Sigmoid colon (tissue), 7 donors: ENCODE data around the gene CREB3L2. TPM values are rescaled to one million over a fixed set of nuclear protein-coding genes. Genes with fewer than 3 reads are reported as not detected.
"Not testable (repeated sequence)": the region's sequence is repeated elsewhere in the genome, so short reads cannot be mapped to it uniquely, and the experiment has no call there.

Experiments used
- DNase-seq: peaks from one replicate; pipeline ENCODE4 v3.0.0-alpha.2; 2019
- H3K27ac ChIP-seq, 4 donors: fragments of 200-600 bp; sonication (generic); one replicate each; pipeline ENCODE4 v1.5.1; 2016 to 2019; ENCODE audit warnings: mild to moderate bottlenecking in 1 of 4
- H3K27me3 ChIP-seq, 3 donors: fragments of 200-600 bp; sonication (generic); one replicate each; pipeline ENCODE4 v1.5.1; 2019; ENCODE audit warnings: mild to moderate bottlenecking in 1 of 3
- H3K36me3 ChIP-seq, 4 donors: fragments of 200-600 bp; sonication (generic); one replicate each; pipeline ENCODE4 v1.5.1; 2016 to 2019
- H3K4me1 ChIP-seq, 4 donors: fragments of 200-600 bp; sonication (generic); one replicate each; pipeline ENCODE4 v1.5.1; 2017 to 2019
- H3K4me3 ChIP-seq, 4 donors: fragments of 200-600 bp; sonication (generic); one replicate each; pipeline ENCODE4 v1.5.1; 2017 to 2019; ENCODE audit warnings: mild to moderate bottlenecking in 2 of 4, moderate library complexity in 1 of 4
- H3K9me3 ChIP-seq, 4 donors: fragments of 200-600 bp in 3 of 4; sonication (generic) in 3 of 4; one replicate each; pipeline versions ENCODE4 v1.5.1 to v1.6.1; 2013 to 2019
- CTCF ChIP-seq, 4 experiments: fragments of 450-650 bp in 3 of 4; fragments of 200-600 bp in 1 of 4; IDR thresholded peaks; one replicate each; pipeline ENCODE4 v1.5.1; 2016 to 2019; ENCODE audit warnings: antibody characterized with exemption in 4 of 4, mild to moderate bottlenecking in 3 of 4, moderate library complexity in 2 of 4
- EP300 ChIP-seq, 4 donors: sonication (generic); formaldehyde crosslinking; IDR thresholded peaks; one replicate each; pipeline ENCODE4 v1.6.1; 2017; ENCODE audit warnings: antibody characterized with exemption in 4 of 4
- POLR2A ChIP-seq, 2 donors: fragments of 450-650 bp; IDR thresholded peaks; one replicate each; pipeline ENCODE4 v1.6.1; 2016; ENCODE audit warnings: antibody characterized with exemption in 2 of 2, mild to moderate bottlenecking in 2 of 2, moderate library complexity in 2 of 2
- POLR2AphosphoS5 ChIP-seq, 4 donors: sonication (generic); formaldehyde crosslinking; IDR thresholded peaks; one replicate each; pipeline ENCODE4 v1.6.1; 2017; ENCODE audit warnings: antibody characterized with exemption in 4 of 4
- WGBS, 2 donors: extraction: QIAGEN DNeasy Blood & Tissue Kit; methylation state at CpG; one replicate each; pipeline ENCODE4 v1.1.7; 2013; 5-methylcytosine and 5-hydroxymethylcytosine counted together
- intact Hi-C: fragments of 100-400 bp; cut with DNase I; formaldehyde crosslinking; loops from one replicate; pipeline ENCODE4 v1.15.1; 2023
- polyA plus RNA-seq, 3 donors: library from polyadenylated mRNA; stranded (reverse); fragments of 200-250 nt; gene quantifications; one replicate each; pipeline ENCODE4 v1.2.3, GENCODE V29; 2013
- total RNA-seq, 4 donors: library from RNA; depleted of rRNA; stranded (reverse); fragments of >200 nt; gene quantifications; one replicate each; pipeline ENCODE4 v1.1.0, GENCODE V29; 2016
- donor health status: healthy with polysubstance abuse.
- donor health status: Bipolar disorder and iron deficiency.
- donor health status: healthy.

The CREB3L2 gene
- total and polyA plus RNA-seq, 7 donors, result 3.0 to 41.3 (median 26.0) TPM

GRCh38 chr7:137985897-137986251, 16.0 kb downstream of the CREB3L2 start:
- no peak for DNase-seq
- intact Hi-C loops, result no loop called here
- H3K27me3 ChIP-seq, result no peaks in the 10 kb centered on the region
- no peak overlapping the region for H3K4me3 ChIP-seq
- no peaks in the 10 kb centered on the region for H3K9me3 ChIP-seq
- WGBS, 2 donors, result 81 to 97% methylated on average over 3 of the region's 3 CpGs
- H3K36me3 ChIP-seq, result no peaks in the 10 kb centered on the region
- peaks cover 0 to 99% (median 98%) of the 10 kb centered on the region in 4 donors for H3K4me1 ChIP-seq
- peak overlapping the region; percentile 68 to 99 (median 86) for H3K27ac ChIP-seq
- TF ChIP-seq EP300 (IDR thresholded peaks at IDR 0.05), result no peak
- no peak for TF ChIP-seq POLR2AphosphoS5 (IDR thresholded peaks at IDR 0.05)
- no peak for TF ChIP-seq CTCF (IDR thresholded peaks at IDR 0.05)
- no peak for TF ChIP-seq POLR2A (IDR thresholded peaks at IDR 0.05)

- Histone ChIP-seq H3K4me3 (no peak overlapping the region), H3K36me3 (no peaks in the 10 kb centered on the region), H3K4me1 (peaks cover 0 to 99% (median 98%) of the 10 kb centered on the region in 4 donors), H3K27me3 (no peaks in the 10 kb centered on the region), H3K27ac (peak overlapping the region in 3 of 4 donors; percentile 33 to 99 (median 92)), H3K9me3 (no peaks in the 10 kb centered on the region)
- intact Hi-C loops, result no loop called here
- no peak for DNase-seq
- 78 to 91% methylated on average over 8 of the region's 8 CpGs for WGBS, 2 donors
- TF ChIP-seq POLR2A (IDR thresholded peaks at IDR 0.05) (no peak), EP300 (IDR thresholded peaks at IDR 0.05) (no peak), POLR2AphosphoS5 (IDR thresholded peaks at IDR 0.05) (no peak), CTCF (IDR thresholded peaks at IDR 0.05) (no peak)
Observed at GRCh38 chr7:137985253-137985896, 16.5 kb downstream of the CREB3L2 start.

- Histone ChIP-seq H3K4me1 (peaks cover 0 to 97% (median 96%) of the 10 kb centered on the region in 4 donors), H3K27ac (peak overlapping the region; percentile 33 to 99 (median 63)), H3K27me3 (no peaks in the 10 kb centered on the region), H3K4me3 (no peak overlapping the region), H3K36me3 (no peaks in the 10 kb centered on the region), H3K9me3 (no peaks in the 10 kb centered on the region)
- TF ChIP-seq POLR2A (IDR thresholded peaks at IDR 0.05) (no peak), CTCF (IDR thresholded peaks at IDR 0.05) (no peak), POLR2AphosphoS5 (IDR thresholded peaks at IDR 0.05) (no peak), EP300 (IDR thresholded peaks at IDR 0.05) (no peak)
- intact Hi-C loops, result no loop called here
- 85 to 89% methylated on average over 11 of the region's 11 CpGs for WGBS, 2 donors
- DNase-seq, result no peak
Observed at GRCh38 chr7:137984181-137985041, 17.5 kb downstream of the CREB3L2 start.

- intact Hi-C loops, result no loop called here
- no peak for TF ChIP-seq CTCF (IDR thresholded peaks at IDR 0.05)
- no peak for TF ChIP-seq POLR2A (IDR thresholded peaks at IDR 0.05)
- no peak for TF ChIP-seq POLR2AphosphoS5 (IDR thresholded peaks at IDR 0.05)
- TF ChIP-seq EP300 (IDR thresholded peaks at IDR 0.05), result no peak
Observed at GRCh38 chr7:137983323-137984008, 18.4 kb downstream of the CREB3L2 start.

GRCh38 chr7:137982394-137982793, 19.5 kb downstream of the CREB3L2 start:
- H3K4me1 ChIP-seq, result peaks cover 0 to 96% (median 91%) of the 10 kb centered on the region in 4 donors
- WGBS, 2 donors, result 95% methylated on average over 6 of the region's 6 CpGs

More at GRCh38 chr7:137983323-137984008, 18.4 kb downstream of the CREB3L2 start:
- no peak overlapping the region for H3K4me3 ChIP-seq
- H3K4me1 ChIP-seq, result peaks cover 0 to 97% (median 96%) of the 10 kb centered on the region in 4 donors
- no peaks in the 10 kb centered on the region for H3K9me3 ChIP-seq
- 90 to 93% methylated on average over 12 of the region's 12 CpGs for WGBS, 2 donors
- peak overlapping the region; percentile 33 to 99 (median 51) for H3K27ac ChIP-seq
- no peaks in the 10 kb centered on the region for H3K27me3 ChIP-seq
- no peaks in the 10 kb centered on the region for H3K36me3 ChIP-seq
- no peak for DNase-seq

More at GRCh38 chr7:137982394-137982793, 19.5 kb downstream of the CREB3L2 start:
- H3K9me3 ChIP-seq, H3K36me3 ChIP-seq, H3K27me3 ChIP-seq, intact Hi-C loops, DNase-seq, H3K4me3 ChIP-seq: not testable (repeated sequence)
- H3K27ac ChIP-seq, result peak overlapping the region in 3 of 4 donors; percentile 53 to 99 (median 76)
